GM18907 (cell line): ENCODE results near the gene MORC4.
A peak's percentile ranks its signal among the peaks of the same experiment; 100 is the strongest.
"Not testable (repeated sequence)": the region's sequence is repeated elsewhere in the genome, so short reads cannot be mapped to it uniquely, and the experiment has no call there.

Experiments
- ATAC-seq: cut with Tn5 transposase; IDR thresholded peaks from one replicate; pipeline ENCODE4 v1.9.1; 2021; ENCODE audit warnings: mild to moderate bottlenecking, moderate library complexity; ENCODE audit not compliant: unreplicated experiment

MORC4 gene

DNA sequence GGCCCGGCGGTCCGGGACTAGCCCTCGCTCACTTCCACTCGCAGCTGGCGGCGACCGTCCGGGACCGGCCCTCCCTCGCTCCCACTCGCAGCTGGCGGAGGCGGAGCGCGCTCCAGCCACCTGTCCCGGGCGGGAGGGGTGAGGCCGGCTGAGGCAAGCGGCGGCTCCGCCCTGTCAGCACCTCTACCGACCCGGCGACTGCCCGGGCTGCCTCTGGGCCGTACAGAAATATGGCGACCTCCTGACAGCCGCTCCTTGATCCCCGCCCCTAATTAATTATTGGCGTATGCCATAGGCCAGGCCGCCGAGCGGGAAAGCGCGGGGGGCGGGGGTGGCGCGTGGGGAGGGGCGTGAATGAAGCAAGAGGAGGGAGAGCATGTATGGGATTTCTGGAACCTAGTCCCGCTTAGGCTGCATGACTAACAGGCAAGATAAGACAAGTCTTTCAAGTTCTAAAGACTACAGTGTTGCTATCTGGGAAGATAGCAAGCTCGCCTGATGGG is at the start of gene MORC4:
MORC4 (minus strand) TSS at position 200 of the 503 bp plus-strand sequence. CDS start 243 bp downstream, outside the sequence.
- ATAC-seq, result peak; percentile 91

DNA sequence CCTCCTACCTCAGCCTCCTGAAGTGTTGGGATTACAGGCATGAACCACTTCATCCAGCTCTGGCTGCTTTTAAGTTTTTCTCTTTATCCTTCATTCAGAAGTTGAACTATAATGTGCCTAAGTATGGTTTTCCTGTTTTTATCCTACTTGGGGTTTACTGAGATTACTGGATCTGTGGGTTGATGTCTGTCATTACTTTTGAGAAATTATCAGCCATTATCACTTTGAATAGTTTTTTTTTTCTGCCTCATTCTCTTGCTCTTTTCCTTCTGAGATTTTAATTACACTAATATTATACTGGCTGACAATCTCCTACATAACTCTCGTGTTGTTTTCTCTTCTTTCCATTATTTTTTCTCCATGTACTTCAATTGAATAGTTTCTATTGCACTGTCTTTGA is 47.6 kb upstream of the MORC4 start:
- no peak for ATAC-seq

DNA sequence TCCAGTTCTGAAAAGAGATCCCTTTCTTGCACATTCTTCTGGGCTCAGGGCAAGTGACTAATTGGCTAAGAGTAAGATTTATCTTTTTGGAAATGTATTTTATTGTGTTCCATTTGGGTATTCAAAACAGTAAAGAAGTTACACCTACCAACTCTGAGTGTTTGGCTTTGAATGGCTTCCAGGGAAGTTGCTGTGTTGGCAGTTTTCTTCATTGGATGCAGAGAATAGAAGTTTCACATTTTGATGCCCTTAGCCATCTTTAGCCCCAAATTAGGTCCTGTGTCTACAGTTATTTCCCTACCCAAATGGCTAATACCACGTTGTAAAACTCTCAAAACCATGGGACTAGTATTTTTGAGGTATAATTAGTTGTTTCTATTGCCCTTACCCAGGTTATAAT is 29.7 kb upstream of the MORC4 start:
- ATAC-seq, result no peak

DNA sequence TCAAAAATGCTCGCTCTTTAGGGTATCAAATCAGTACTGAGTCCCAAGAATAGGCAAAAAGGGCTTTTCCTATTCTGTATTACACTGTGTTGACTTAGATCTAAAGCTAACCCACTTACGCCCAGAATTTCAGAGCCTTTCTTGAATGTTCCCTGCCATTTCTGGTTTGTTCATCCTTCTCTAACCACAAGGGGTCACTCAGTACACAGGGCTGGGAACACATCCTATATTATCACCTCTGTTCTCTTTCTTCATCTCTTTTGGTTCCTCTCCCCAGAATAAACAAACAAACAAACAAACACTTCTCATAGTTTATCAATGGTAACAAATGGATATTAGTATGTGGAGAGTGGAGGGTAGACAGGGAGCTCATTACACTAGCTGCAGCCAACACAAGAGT is 25.5 kb upstream of the MORC4 start:
- ATAC-seq, result no peak

DNA sequence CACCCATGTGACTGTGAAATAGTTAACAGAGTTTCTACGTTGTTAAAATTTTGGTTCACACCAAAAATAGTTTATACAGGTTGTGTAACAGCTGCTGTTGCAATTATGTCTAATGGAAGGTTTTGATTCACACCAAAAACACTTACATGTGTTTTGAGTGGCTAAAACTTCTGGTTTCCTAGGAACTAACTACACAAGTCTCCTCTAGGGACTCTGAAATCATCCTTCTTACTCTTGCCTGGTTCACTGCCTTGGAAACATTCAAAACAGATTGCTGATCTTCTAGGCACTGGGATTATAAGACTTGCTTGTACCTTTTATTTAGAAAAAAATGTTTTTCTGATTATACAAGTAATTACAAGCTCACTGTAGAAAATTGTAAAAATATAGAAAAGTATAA is 14.9 kb upstream of the MORC4 start:
- ATAC-seq, result no peak

DNA sequence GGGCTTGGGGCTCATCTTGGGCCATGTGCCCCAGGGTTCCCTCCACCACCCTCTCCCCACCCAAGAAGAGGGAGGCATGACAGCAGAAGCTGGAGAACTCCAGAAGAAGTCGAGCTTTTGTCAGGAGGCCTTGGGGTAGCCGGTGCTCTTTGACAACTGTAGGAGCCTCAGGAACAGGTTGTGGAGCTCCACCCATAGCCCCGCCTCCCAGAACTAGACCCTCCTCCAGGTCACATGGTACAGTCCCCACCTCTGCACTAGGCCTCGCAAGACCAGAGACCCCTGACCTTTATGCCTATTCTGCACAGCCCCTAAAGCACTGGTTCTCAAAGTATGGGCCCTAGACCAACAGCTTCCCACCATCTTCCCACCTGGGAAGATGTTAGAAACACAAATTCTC is 8.0 kb upstream of the MORC4 start:
- ATAC-seq, result no peak

DNA sequence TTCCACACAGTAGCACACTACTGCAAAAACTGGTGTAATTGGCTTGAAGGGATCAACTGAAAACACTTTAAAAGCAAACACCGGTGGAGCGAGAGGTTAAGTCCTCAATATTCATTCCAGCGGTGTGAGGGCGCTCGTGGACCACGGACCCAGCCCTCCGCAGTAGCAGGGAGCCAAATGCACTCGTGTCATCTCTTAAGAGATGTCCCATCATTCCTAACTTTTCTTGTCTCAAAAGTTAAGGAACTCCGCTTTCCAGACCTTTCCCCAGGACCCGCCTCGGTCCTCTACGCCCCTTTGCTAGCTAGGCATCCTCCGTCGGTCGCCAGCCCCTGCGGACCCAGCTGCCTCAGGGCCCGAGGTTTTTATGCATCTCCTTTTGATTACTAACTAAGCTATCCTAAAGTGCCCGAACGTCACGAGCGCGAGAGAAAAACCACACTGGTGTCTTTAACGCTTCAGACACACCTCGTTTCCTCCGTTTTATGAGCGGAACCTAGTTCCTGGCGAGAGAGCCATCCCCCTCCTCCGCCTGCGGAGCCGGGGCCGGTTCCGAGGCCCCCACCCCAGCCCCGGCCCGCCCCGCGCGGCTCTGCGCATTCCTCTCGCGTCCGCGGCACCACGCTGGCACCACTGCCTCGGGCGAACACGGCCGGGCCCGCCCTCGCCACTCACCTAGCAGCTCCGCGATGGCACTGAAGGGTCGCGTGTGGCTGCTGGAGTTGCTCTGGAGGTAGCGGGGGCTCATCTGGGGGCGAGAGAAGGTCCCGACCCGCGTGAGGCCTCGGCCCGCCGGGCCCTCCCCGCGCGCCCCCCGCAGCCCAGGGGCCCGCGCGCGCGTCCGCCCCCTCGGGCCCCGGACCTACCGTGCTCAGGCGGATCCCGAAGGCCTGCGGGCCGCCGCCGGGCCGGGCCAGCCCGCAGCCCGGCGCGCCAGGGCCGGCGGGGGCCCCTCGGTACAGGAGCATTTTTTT is 723 bp downstream of the MORC4 start:
- peak; percentile 42 for ATAC-seq

DNA sequence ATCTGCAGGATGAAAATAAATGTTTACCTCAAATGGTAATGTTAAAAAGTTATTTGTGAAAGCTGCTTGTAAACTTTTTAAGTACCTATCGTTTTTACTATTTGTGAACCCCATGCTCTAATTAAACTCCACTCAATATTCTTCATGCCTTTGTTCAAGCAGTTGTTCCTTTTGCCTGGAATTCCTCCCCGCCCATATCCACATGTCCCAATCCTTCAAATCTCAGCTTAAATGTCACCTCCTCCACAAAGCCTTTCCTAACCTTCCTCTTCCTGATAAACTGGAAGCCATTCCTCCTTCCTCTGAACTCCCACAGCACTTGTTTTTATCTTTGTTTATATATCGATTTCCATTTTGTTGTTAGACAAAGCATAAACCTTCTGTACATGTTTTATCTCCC is 2.4 kb downstream of the MORC4 start:
- ATAC-seq, result no peak

DNA sequence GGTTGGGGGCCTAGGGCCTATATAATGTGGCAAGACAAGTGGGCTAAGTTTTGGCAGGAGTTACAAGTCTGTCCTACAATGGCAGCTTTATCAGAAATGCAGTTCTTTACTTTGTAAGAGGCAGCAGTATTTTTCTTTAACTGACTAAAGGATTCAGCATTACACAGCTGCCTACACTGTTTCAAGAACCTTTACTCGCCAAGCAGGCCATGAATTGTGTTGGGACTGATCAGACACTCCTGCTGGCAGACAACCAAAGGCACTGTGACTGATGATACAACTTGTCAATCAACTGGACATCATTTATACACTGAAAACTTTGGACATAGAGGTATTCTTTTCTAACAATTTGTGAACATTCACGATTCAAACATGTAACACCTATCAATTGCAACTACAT is 4.3 kb downstream of the MORC4 start:
- no peak for ATAC-seq

DNA sequence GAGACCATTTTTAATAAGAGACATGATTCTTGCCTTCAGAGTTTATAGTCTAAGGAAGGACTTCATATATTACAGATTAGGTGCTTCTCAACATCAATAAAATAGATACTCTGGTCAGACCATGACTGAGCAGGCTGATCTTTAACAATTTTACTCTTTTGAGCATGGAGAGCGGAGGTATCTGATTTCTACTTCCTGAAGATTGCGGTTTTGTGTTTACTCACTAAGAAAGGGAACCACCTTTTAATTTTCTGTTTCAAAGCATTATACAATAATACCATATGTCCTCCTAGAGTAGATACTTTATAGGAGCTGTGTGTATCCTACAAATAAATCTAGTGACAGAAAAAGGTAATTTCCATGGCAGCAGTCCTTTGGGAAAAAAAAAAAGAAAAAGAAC is 12.5 kb downstream of the MORC4 start:
- peak; percentile 65 for ATAC-seq

DNA sequence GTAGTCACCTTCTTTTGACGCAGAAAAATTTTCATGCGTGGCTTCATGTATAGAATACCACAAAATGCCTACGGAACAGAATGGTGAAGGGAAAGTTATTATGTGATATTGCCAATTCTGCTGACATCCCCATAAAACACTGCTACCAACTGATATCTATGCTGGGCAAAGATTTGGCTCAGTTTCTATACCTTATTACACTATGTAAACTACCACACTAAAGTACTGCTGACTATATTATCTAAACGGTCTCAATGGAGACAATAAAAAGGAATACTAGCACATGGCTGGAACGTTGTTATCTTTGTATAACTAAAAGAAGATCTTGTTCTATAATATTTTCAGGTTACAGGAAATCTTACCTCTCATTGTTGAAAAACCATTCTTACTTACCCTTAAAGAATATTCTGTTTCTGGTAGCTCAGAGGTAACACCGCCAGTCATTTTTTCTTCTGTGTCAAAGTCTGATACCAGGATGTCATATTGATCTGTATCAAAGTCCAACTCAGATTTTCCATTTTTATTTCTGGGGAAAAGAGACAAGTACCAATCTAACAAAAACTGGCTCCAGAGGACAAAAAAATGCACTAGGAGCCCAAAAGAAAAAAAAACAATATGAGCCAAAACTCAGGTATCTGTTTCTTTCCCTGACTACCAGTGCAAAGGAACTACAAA is 18.9 kb downstream of the MORC4 start:
- ATAC-seq, result no peak

DNA sequence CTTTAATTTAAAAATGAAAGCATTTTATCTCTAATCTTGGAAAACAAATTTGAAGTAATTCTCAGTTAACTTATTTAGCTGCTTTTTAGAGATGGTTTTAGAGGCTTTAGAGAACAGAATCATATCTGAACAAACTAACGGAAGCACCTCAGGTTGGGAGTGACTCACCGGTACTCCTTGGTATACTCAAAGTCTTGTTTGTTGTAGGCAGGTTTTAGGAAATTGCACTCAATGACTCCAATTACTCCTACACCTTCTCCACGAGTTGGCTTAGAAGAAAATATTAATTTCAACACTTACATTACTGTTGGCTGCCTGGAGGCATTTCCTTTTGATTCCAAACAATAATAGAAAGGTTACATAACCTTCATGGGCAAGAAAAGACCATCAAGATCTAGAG is 23.6 kb downstream of the MORC4 start:
- no peak for ATAC-seq

DNA sequence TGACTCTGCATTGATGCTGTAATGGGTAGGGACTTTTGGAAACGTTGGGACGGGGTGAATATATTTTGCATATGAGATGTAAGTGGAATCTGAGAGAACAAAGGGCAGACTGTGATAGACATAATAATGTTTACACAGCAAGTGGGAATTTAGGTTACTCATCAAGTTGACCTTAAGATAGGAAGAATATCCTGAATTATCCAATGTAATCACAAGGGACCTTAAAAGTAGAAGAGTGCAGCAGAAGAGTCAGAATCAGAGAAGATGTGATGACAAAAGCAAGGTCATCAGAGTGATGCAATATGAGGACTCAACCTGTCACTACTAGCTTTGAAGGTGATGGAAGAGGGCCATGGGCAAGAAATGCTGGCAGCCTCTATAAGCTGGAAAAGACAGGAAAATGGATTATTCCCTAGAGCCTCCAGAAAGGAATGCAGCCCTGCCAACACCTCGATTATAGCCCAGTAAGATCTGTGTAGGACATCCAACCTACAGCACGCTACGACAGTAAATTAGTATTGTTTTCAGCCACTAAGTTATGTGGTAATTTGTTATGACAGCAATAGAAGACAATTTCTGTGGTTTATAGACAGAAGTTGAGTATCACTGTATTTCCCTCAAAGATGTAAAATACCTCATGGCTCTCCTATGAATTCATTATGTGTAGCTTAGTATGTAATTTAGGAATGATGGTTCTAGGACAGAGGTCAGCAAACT is 26.4 kb downstream of the MORC4 start:
- ATAC-seq, result no peak

DNA sequence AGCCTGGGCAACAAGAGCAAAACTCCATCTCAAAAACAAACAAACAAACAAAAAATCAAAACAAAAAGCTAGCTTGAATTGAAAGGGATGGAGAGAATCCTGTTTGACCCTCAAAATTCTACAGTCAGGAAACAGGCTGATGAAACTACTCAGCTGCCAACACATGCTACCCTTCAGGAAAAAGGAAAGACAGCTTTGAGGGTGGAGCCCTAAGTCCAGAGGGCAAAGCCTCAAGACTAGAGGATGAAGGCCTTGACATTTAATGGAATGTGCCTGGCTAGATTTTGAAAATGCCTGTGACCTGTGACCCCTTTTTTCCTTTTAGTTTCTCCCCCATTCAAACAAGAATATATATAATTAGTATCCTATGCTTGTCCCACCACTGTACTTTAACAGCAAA is 27.1 kb downstream of the MORC4 start:
- ATAC-seq, result no peak

DNA sequence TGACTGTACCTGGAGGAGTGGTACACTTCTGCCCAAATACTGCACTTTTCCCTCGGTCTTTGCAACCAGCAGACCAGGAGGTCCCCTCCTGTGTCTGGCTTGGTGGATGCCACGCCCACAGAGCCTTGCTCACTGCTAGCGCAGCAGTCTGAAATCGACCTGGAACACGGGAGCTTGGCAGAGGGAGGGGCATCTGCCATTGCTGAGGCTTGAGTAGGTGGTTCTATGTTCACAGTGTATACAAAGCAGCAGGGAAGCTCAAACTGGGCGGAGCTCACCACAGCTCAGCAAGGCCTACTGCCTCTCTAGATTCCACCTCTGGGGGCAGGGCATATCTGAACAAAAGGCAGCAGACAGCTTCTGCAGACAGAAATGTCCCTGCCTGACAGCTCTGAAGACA is 33.5 kb downstream of the MORC4 start:
- not testable (repeated sequence) for ATAC-seq

DNA sequence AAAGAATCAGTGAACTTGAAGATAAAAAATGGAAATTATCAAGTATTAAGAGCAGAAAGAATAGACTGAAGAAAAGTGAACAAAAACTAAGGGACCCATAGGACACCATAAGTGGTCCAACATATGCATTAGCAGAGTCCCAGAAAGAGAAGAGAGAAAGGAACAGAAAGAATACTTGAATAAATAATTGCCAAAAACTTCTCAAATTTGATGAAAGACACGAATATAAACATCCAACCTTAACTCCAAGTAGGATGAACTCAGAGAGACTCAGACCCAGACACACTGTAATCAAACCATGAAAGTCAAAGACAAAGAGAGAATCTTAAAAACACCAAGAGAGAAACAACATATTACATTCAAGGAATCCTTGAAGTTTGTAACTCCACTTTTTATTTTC is 35.7 kb downstream of the MORC4 start:
- ATAC-seq, result no peak

DNA sequence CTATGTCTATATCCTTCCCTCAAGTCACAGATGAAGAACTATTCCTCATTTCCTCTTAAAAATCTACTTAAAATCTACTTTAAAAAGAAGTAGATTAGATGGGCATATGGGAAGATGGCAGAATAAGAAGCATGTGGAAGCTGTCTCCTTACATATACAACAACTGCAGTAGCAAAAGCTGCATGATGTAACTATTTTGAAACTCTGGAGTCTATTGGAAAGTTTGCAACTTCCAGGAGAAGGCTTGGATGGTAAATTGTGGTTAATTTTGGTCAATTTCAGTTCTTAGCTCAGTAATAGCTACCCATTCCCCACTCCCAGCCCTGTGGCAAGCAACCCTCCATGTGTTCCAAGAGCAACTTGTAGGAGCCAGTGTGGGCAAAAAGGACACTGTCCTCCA is 36.9 kb downstream of the MORC4 start:
- ATAC-seq, result no peak

DNA sequence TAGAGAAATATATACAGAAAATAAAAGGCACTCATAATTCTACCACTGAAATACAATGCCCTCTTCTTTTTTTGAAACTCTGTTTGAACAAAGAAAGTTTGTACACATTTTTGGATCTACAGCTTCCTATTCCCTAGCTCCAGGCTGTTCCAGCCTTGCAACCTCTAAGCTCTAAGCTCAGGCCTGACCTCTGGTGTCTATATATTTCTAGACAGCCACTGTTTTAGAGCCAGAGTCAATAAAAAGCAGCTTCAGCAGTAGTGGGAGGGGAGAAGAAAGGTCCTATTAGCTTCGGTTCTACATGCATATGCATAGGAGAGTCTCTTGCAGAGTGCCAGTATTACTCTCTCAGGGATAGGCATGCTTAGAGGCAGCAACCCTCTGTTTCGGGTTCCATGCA is 40.1 kb downstream of the MORC4 start:
- ATAC-seq, result no peak

DNA sequence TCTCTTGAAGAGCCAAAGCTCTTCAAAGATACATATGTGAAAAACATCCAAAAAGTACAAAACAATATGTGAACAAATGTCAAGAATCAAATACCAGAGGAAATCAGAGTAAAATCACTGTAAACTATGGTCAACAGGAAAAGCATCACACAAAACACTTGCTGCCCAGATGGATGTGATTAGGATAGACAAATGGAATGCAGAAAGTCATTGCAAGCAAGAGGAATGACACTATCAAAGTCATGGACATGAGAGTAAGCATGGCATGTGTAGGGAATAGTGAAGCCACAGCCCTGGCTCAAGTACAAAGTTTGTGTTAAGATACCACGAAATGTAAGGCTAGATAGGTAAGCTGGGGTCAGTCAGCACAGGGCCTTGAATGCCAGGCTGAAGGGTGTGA is 42.2 kb downstream of the MORC4 start:
- ATAC-seq, result no peak

DNA sequence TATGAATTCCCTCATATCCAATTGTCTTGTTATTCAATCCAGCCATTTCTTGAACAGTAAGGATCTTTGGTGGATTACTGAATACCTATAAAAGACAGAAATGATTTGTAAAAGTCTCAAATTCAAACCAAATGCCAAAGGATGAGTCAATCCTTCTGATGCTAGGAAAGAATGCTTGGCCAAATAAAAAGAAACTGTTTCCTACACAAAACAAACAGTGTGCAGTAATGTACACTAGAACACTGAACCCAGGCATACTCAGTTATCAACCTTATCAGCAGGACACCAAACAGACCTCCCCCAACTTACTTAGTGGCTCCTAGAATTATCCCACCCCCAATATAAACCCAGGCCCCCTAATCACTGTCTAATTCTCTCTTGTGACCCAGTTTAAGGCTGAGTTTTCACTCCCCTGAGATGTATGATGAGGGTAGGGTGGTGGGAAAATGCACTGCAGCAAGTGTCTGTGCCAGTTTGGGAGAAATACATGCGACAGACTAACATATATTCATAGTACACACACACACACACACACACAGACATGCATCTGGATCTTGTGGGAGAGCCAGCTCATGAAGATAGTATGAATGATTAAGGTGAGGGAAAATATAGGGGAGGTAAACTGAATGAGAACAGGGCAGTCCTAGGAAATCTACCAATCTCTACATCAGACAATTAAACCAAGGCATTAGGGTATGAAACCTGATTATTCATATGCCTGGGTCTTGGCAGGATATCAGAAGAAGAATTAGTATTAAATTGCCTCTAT is 44.8 kb downstream of the MORC4 start:
- no peak for ATAC-seq

DNA sequence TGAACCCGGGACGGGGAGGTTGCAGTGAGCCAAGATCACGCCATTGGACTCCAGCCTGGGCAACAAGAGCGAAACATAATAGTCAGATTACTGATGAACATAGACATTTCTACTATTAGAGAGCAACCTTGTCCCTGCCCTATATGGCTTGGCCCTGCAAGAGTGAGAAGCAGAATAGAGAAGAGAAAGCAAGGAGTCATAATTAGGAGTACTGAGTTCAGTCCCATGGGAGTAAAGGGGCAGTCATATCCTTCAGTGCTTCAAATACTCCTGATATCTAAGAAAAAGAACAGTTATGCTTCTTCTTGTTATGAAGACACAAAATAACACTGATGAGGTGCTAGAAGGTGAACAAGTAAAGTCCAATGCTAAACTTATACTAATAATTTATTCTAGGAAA is 46.0 kb downstream of the MORC4 start:
- ATAC-seq, result no peak
